Caco-2 (cell line): ENCODE results near the gene CPEB4. TPM values are rescaled to one million over a fixed set of nuclear protein-coding genes. Genes with fewer than 3 reads are reported as not detected.

Source experiments
- BruUV-seq: library from RNA; stranded (reverse); fragments of 400-500 nt; replicated peaks from 2 replicates; lab custom pipeline; 2021; lab: Mats Ljungman, UMichigan
- CTCF ChIA-PET: fragments of 300-600 bp; sonication (Branson Sonifier 250); formaldehyde crosslinking; loops from one replicate; lab custom pipeline; 2022; ENCODE audit warnings: antibody characterized with exemption; lab: Charles Lee
- POLR2A ChIA-PET: fragments of 300-600 bp; sonication (Branson Sonifier 250); formaldehyde crosslinking; loops from one replicate; lab custom pipeline; 2022; ENCODE audit warnings: antibody characterized with exemption; lab: Charles Lee
- DNase-seq, 2 experiments: peaks; one replicate each; pipeline versions ENCODE4 v3.0.0 to v3.0.0-alpha.2; 2020 to 2022
- H3K27me3 ChIP-seq: replicated peaks from 2 replicates; pipeline ENCODE4 v1.6.0; 2011; ENCODE audit warnings: low read length; ENCODE audit not compliant: control insufficient read depth, insufficient read depth
- H3K36me3 ChIP-seq: 2 replicates; pipeline ENCODE4 v1.5.1; 2011; ENCODE audit warnings: low read length; ENCODE audit not compliant: control insufficient read depth, insufficient read depth
- H3K4me1 ChIP-seq: fragments of 250-450 bp; sonication (Bioruptor Pico); 2 replicates; pipeline ENCODE4 v1.5.1; 2020; ENCODE audit warnings: mild to moderate bottlenecking
- H3K4me3 ChIP-seq: 2 replicates; pipeline ENCODE4 v1.5.1; 2011; ENCODE audit warnings: low read depth, mild to moderate bottlenecking, control low read depth, low read length
- H3K9me3 ChIP-seq: fragments of 250-450 bp; sonication (Bioruptor Pico); 2 replicates; pipeline ENCODE4 v1.5.1; 2020; ENCODE audit warnings: mild to moderate bottlenecking, moderate library complexity
- H3K27ac Mint-ChIP-seq: one replicate; pipeline ENCODE4 v1.8.0; 2022; ENCODE audit warnings: mixed read lengths; ENCODE audit not compliant: unreplicated experiment
- H3K27me3 Mint-ChIP-seq: one replicate; pipeline ENCODE4 v1.8.0; 2022; ENCODE audit warnings: mixed read lengths; ENCODE audit not compliant: insufficient read depth, unreplicated experiment
- H3K36me3 Mint-ChIP-seq: one replicate; pipeline ENCODE4 v1.8.0; 2022; ENCODE audit warnings: mild to moderate bottlenecking, mixed read lengths; ENCODE audit not compliant: insufficient read depth, unreplicated experiment
- H3K4me1 Mint-ChIP-seq: one replicate; pipeline ENCODE4 v1.8.0; 2022; ENCODE audit warnings: low read depth, mixed read lengths; ENCODE audit not compliant: unreplicated experiment
- H3K4me3 Mint-ChIP-seq: one replicate; pipeline ENCODE4 v1.8.0; 2022; ENCODE audit warnings: mild to moderate bottlenecking, moderate library complexity, mixed read lengths; ENCODE audit not compliant: unreplicated experiment
- H3K9me3 Mint-ChIP-seq: one replicate; pipeline ENCODE4 v1.8.0; 2022; ENCODE audit warnings: mixed read lengths; ENCODE audit not compliant: unreplicated experiment
- CTCF ChIP-seq, 2 experiments: fragments of 200-600 bp in 1 of 2; IDR thresholded peaks; 1 replicate in 1 of 2; 2 replicates in 1 of 2; pipeline versions ENCODE4 v1.5.1 to v1.8.0; 2011 to 2022; ENCODE audit warnings: antibody characterized with exemption in 1 of 2, control low read depth in 1 of 2, inconsistent platforms in 1 of 2, low read depth in 1 of 2, low read length in 1 of 2, mild to moderate bottlenecking in 1 of 2, moderate library complexity in 1 of 2; ENCODE audit not compliant: insufficient read depth in 1 of 2, severe bottlenecking in 1 of 2, unreplicated experiment in 1 of 2
- intact Hi-C: fragments of 100-400 bp; cut with micrococcal nuclease; formaldehyde crosslinking; loops from one replicate; pipeline ENCODE4 v1.10.0; 2022; ENCODE audit not compliant: unreplicated experiment
- total RNA-seq: library from RNA; stranded (reverse); gene quantifications from 2 replicates; pipeline ENCODE4 v1.2.3, GENCODE V29; 2022

The CPEB4 gene
- total RNA-seq, 1 experiment from 2014 or later = 25.1 TPM

- H3K27ac Mint-ChIP-seq = no peak overlapping the region
- POLR2A ChIA-PET = interaction anchor here (0.8 to 1.6 kb wide), 2 partner anchors 79 to 201 kb away, joined by 3 to 5 read pairs; no protein-coding TSS in a partner anchor
- no peak overlapping the region for H3K4me3 ChIP-seq
Measured at GRCh38 chr5:173890195-173890991, 2.2 kb downstream of the CPEB4 start.

GRCh38 chr5:173891308-173892116, 3.4 kb downstream of the CPEB4 start:
- no peaks in the 10 kb centered on the region for H3K9me3 Mint-ChIP-seq
- peaks cover 15% of the 10 kb centered on the region for H3K4me1 Mint-ChIP-seq
- ChIA-PET CTCF (interaction anchor here (1.0 to 1.3 kb wide), 2 partner anchors 34 to 276 kb away, joined by 3 read pairs; no protein-coding TSS in a partner anchor), POLR2A (interaction anchor here (0.8 to 1.6 kb wide), 2 partner anchors 78 to 202 kb away, joined by 3 to 5 read pairs; no protein-coding TSS in a partner anchor)
- no peak for TF ChIP-seq CTCF (IDR thresholded peaks at IDR 0.05; ENCODE audit: insufficient read depth in 1 of 2, low read depth in 1 of 2, low read length in 1 of 2, severe bottlenecking in 1 of 2, unreplicated experiment in 1 of 2)
- H3K4me3 ChIP-seq = 0 out of 2 replicates have a peak overlapping the region, but pooled peaks have one; percentile 5
- no peak for DNase-seq
- intact Hi-C loops = no loop called here
- no peaks in the 10 kb centered on the region for H3K9me3 ChIP-seq
- H3K36me3 Mint-ChIP-seq = peaks cover 9% of the 10 kb centered on the region
- H3K27me3 ChIP-seq = no peaks in the 10 kb centered on the region
- H3K36me3 ChIP-seq = no peaks in the 10 kb centered on the region
- no TSS peak for BruUV-seq
- H3K4me1 ChIP-seq = peaks cover 14% of the 10 kb centered on the region
- H3K27ac Mint-ChIP-seq = no peak overlapping the region
- peak overlapping the region; percentile 45 for H3K4me3 Mint-ChIP-seq
- no peaks in the 10 kb centered on the region for H3K27me3 Mint-ChIP-seq

More at GRCh38 chr5:173890195-173890991, 2.2 kb downstream of the CPEB4 start:
- Mint-ChIP-seq H3K27me3 (no peaks in the 10 kb centered on the region), H3K4me1 (peaks cover 26% of the 10 kb centered on the region), H3K9me3 (no peaks in the 10 kb centered on the region), H3K4me3 (peak overlapping the region; percentile 78), H3K36me3 (peaks cover 9% of the 10 kb centered on the region)
- Histone ChIP-seq H3K4me1 (peaks cover 24% of the 10 kb centered on the region), H3K9me3 (no peaks in the 10 kb centered on the region), H3K27me3 (no peaks in the 10 kb centered on the region), H3K36me3 (no peaks in the 10 kb centered on the region)
- CTCF ChIA-PET = interaction anchor here (1.0 to 1.3 kb wide), 2 partner anchors 35 to 275 kb away, joined by 3 read pairs; no protein-coding TSS in a partner anchor
- TF ChIP-seq CTCF (IDR thresholded peaks at IDR 0.05; ENCODE audit: insufficient read depth in 1 of 2, low read depth in 1 of 2, low read length in 1 of 2, severe bottlenecking in 1 of 2, unreplicated experiment in 1 of 2) = no peak
- peak in 1 of 2 experiments; percentile 34 for DNase-seq
- BruUV-seq = no TSS peak
- intact Hi-C loops = no loop called here

GRCh38 chr5:173893192-173893561, 5.0 kb downstream of the CPEB4 start:
- Histone ChIP-seq H3K27me3 (no peaks in the 10 kb centered on the region), H3K36me3 (no peaks in the 10 kb centered on the region), H3K4me1 (peaks cover 11% of the 10 kb centered on the region), H3K4me3 (no peak overlapping the region), H3K9me3 (no peaks in the 10 kb centered on the region)
- Mint-ChIP-seq H3K27me3 (no peaks in the 10 kb centered on the region), H3K4me3 (peak overlapping the region; percentile 68), H3K4me1 (peaks cover 7% of the 10 kb centered on the region), H3K27ac (no peak overlapping the region), H3K9me3 (no peaks in the 10 kb centered on the region), H3K36me3 (peaks cover 3% of the 10 kb centered on the region)
- CTCF ChIA-PET = no interaction called here
- POLR2A ChIA-PET = no interaction called here
- no TSS peak for BruUV-seq
- TF ChIP-seq CTCF (IDR thresholded peaks at IDR 0.05; ENCODE audit: insufficient read depth in 1 of 2, low read depth in 1 of 2, low read length in 1 of 2, severe bottlenecking in 1 of 2, unreplicated experiment in 1 of 2) = no peak
- no peak for DNase-seq
- intact Hi-C loops = no loop called here
